ENCODE measurements around the gene CCDC154.

The CCDC154 gene

GRCh38 chr16:1446296-1447080, 2.1 kb upstream of the CCDC154 start:
- no peak overlapping the region for H3K4me3 ChIP-seq (ENCODE audit: low read depth in 1 of 2, low read length in 1 of 2)
- no peak overlapping the region for H3K27ac ChIP-seq
- no peaks in the 10 kb centered on the region for H3K4me1 ChIP-seq (ENCODE audit: control insufficient read depth in 1 of 2, insufficient read depth in 1 of 2, low read depth in 1 of 2, low read length in 1 of 2)
- H3K36me3 ChIP-seq: peaks cover 66% of the 10 kb centered on the region
- H3K27me3 ChIP-seq: no peaks in the 10 kb centered on the region
- H3K9me3 ChIP-seq: no peaks in the 10 kb centered on the region
- no peak for TF ChIP-seq CTCF (IDR thresholded peaks at IDR 0.05)

- Histone ChIP-seq H3K27ac (no peak overlapping the region), H3K9me3 (no peaks in the 10 kb centered on the region), H3K4me1 (ENCODE audit: control insufficient read depth in 1 of 2, insufficient read depth in 1 of 2, low read depth in 1 of 2, low read length in 1 of 2) (no peaks in the 10 kb centered on the region), H3K4me3 (ENCODE audit: low read depth in 1 of 2, low read length in 1 of 2) (no peak overlapping the region), H3K36me3 (peaks cover 58% of the 10 kb centered on the region), H3K27me3 (no peaks in the 10 kb centered on the region)
- TF ChIP-seq CTCF (IDR thresholded peaks at IDR 0.05): no peak
These were observed 1.3 kb upstream of the CCDC154 start for GRCh38 chr16:1445518-1446203.

- no peaks in the 10 kb centered on the region for H3K9me3 ChIP-seq
- TF ChIP-seq CTCF (IDR thresholded peaks at IDR 0.05): no peak
- no peak overlapping the region for H3K27ac ChIP-seq
- no peaks in the 10 kb centered on the region for H3K27me3 ChIP-seq
- H3K4me3 ChIP-seq (ENCODE audit: low read depth in 1 of 2, low read length in 1 of 2): no peak overlapping the region
- H3K4me1 ChIP-seq (ENCODE audit: control insufficient read depth in 1 of 2, insufficient read depth in 1 of 2, low read depth in 1 of 2, low read length in 1 of 2): no peaks in the 10 kb centered on the region
- peaks cover 51% of the 10 kb centered on the region for H3K36me3 ChIP-seq
These were observed 568 bp upstream of the CCDC154 start for GRCh38 chr16:1444730-1445517.

GRCh38 chr16:1443403-1443973, 868 bp downstream of the CCDC154 start:
- Histone ChIP-seq H3K4me3 (ENCODE audit: low read depth in 1 of 2, low read length in 1 of 2) (no peak overlapping the region), H3K9me3 (no peaks in the 10 kb centered on the region), H3K27ac (no peak overlapping the region), H3K4me1 (ENCODE audit: control insufficient read depth in 1 of 2, insufficient read depth in 1 of 2, low read depth in 1 of 2, low read length in 1 of 2) (no peaks in the 10 kb centered on the region), H3K27me3 (no peaks in the 10 kb centered on the region), H3K36me3 (peaks cover 36% of the 10 kb centered on the region)
- no peak for TF ChIP-seq CTCF (IDR thresholded peaks at IDR 0.05)

GRCh38 chr16:1442697-1443096, 1.7 kb downstream of the CCDC154 start:
- TF ChIP-seq CTCF (IDR thresholded peaks at IDR 0.05): no peak
- no peaks in the 10 kb centered on the region for H3K4me1 ChIP-seq (ENCODE audit: control insufficient read depth in 1 of 2, insufficient read depth in 1 of 2, low read depth in 1 of 2, low read length in 1 of 2)
- H3K27ac ChIP-seq: no peak overlapping the region
- H3K27me3 ChIP-seq: no peaks in the 10 kb centered on the region
- H3K9me3 ChIP-seq: no peaks in the 10 kb centered on the region
- H3K4me3 ChIP-seq (ENCODE audit: low read depth in 1 of 2, low read length in 1 of 2): no peak overlapping the region
- H3K36me3 ChIP-seq: peaks cover 28% of the 10 kb centered on the region

Measured in neutrophil (primary cell).